Parathyroid adenoma (tissue), 2 donors: ENCODE results near the gene RAPGEF1.

Experiments
- H2AFZ ChIP-seq: fragments of 300-600 bp; sonication (generic); one replicate; pipeline ENCODE4 v1.7.0; 2017; ENCODE audit warnings: antibody characterized with exemption, mild to moderate bottlenecking
- H3K27ac ChIP-seq: fragments of 300-600 bp; sonication (generic); one replicate; pipeline ENCODE4 v1.7.0; 2017
- H3K27me3 ChIP-seq: fragments of 300-600 bp; sonication (generic); one replicate; pipeline ENCODE4 v1.7.0; 2017; ENCODE audit warnings: low read length; ENCODE audit not compliant: control insufficient read depth, insufficient read depth
- H3K36me3 ChIP-seq: fragments of 300-600 bp; sonication (generic); one replicate; pipeline ENCODE4 v1.7.0; 2017; ENCODE audit warnings: low read length; ENCODE audit not compliant: control insufficient read depth, insufficient read depth
- H3K4me1 ChIP-seq: fragments of 300-600 bp; sonication (generic); one replicate; pipeline ENCODE4 v1.7.0; 2017; ENCODE audit warnings: control low read depth
- H3K4me2 ChIP-seq: fragments of 300-600 bp; sonication (generic); one replicate; pipeline ENCODE4 v1.7.0; 2017; ENCODE audit warnings: low read length
- H3K4me3 ChIP-seq: fragments of 300-600 bp; sonication (generic); one replicate; pipeline ENCODE4 v1.7.0; 2017; ENCODE audit warnings: low read depth, low read length
- H3K79me2 ChIP-seq: fragments of 300-600 bp; sonication (generic); one replicate; pipeline ENCODE4 v1.7.0; 2017; ENCODE audit warnings: control low read depth
- H3K9ac ChIP-seq: fragments of 300-600 bp; sonication (generic); one replicate; pipeline ENCODE4 v1.7.0; 2017; ENCODE audit warnings: mild to moderate bottlenecking
- H3K9me3 ChIP-seq: fragments of 300-600 bp; sonication (generic); one replicate; pipeline ENCODE4 v1.7.0; 2017; ENCODE audit warnings: low read length; ENCODE audit not compliant: control insufficient read depth
- CTCF ChIP-seq: fragments of 300-600 bp; sonication (generic); IDR thresholded peaks from one replicate; pipeline ENCODE4 v1.7.0; 2017; ENCODE audit warnings: antibody characterized with exemption, mild to moderate bottlenecking
- donor health status: primary hyperparathyroidism.

The RAPGEF1 gene

DNA sequence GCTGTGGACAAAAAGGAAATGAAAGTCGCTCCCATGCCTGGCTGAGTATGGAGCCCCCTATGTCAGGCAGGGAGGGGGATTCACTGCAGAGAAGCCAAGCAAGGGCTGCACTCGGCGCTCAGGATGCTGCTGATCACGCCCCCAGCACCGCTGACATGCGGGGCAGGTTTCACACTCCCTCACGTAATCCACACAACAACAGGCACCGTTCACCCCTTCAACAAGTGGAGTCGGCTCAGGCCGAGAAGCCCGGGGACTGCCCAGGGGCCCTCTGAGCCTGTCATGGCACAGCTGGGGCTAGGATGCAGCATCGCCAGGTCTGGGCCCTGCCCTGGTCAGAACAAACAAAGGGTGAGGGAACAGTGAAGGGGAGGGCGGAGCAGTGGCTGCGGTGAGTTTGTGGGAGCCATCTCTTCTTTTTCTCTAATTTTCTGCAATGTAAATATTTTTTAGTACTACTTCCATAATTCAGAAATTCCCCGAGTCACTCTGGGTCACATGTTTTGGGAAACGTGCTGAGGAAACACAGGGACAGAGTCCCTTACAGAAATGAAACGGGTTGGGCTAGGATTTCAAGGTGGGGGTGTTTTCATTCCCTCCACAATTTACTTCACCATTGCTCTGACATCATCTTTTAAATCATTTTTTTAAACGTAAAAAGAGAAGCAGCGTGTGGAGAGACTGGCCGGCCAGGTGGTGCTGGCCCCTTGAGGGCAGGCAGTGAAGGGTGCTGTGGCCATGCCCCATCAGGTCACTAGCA is 144.8 kb downstream of the RAPGEF1 start:
- Histone ChIP-seq H3K27me3 (no peaks in the 10 kb centered on the region), H3K36me3 (no peaks in the 10 kb centered on the region), H3K4me1 (no peaks in the 10 kb centered on the region), H3K27ac (no peak overlapping the region), H3K4me2 (no peak overlapping the region), H3K9me3 (no peaks in the 10 kb centered on the region), H3K9ac (no peak overlapping the region), H2AFZ (no peak overlapping the region), H3K79me2 (no peaks in the 10 kb centered on the region), H3K4me3 (no peak overlapping the region)
- no peak for TF ChIP-seq CTCF

GRCh38 chr9:131593936-131594665 is 145.8 kb downstream of the RAPGEF1 start:
- no peak overlapping the region for H2AFZ ChIP-seq

DNA sequence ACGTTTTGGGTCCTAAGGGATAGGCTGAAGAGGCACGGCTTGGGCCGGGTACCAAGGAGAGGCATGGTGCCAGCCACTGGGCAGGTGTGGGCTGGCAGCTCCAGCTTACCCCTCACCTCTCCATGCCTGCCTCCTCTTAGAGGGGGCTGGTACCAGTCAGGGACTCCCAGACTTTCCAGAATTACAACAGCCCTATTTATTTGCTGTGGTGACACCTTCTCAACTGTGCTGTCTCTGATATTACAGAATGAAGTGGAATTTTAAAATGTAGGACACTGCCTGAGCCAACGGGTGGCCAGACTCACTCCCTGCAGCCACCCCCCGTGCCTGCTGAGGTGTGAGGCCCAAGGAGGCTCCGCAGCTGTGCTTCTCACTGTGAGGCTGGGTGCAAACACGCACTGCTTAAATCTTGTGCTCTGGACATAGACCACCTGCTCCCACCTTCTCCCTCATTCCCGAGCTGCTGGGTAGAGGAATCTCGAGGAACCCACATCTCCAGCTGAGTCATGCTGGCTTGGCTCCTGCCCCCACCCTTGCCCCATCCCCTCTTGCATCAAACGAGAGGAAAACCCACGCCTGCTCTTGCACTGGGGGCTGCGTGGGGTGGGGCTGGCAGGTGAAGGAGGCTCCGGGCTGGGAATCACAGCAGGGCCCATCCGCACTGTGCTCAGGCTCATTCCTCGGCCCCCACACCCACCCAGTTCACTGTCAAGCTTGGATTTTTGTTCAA is 146.6 kb downstream of the RAPGEF1 start:
- Histone ChIP-seq H3K36me3 (no peaks in the 10 kb centered on the region), H2AFZ (no peak overlapping the region)
- no peak for TF ChIP-seq CTCF

More at GRCh38 chr9:131593936-131594665, 145.8 kb downstream of the RAPGEF1 start:
- Histone ChIP-seq H3K27me3 (no peaks in the 10 kb centered on the region), H3K4me3 (no peak overlapping the region), H3K4me2 (no peak overlapping the region), H3K4me1 (no peaks in the 10 kb centered on the region), H3K36me3 (no peaks in the 10 kb centered on the region), H3K9me3 (no peaks in the 10 kb centered on the region), H3K79me2 (no peaks in the 10 kb centered on the region), H3K27ac (no peak overlapping the region), H3K9ac (no peak overlapping the region)
- no peak for TF ChIP-seq CTCF

DNA sequence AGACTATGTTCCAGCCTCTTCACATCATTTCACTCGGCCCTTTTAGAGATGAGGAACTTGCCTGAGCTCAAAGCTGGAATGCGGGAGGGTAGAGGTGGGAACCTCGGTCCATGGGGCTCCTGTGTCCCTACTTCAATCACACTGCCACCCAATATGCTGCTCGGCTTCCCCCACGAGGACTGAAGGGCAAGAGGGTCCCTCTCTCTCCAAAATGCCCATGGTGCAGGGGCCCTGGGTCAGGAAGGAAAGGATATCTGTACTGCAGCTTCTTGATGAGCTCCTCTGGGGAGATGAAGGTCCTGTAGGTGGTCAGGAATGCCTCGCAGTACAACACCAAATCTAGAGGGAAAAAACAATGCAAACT is 148.0 kb downstream of the RAPGEF1 start:
- no peaks in the 10 kb centered on the region for H3K36me3 ChIP-seq

More for the DNA sequence above, 146.6 kb downstream of the RAPGEF1 start:
- Histone ChIP-seq H3K4me2 (no peak overlapping the region), H3K27ac (no peak overlapping the region), H3K9ac (no peak overlapping the region), H3K27me3 (no peaks in the 10 kb centered on the region), H3K9me3 (no peaks in the 10 kb centered on the region), H3K79me2 (no peaks in the 10 kb centered on the region), H3K4me3 (no peak overlapping the region), H3K4me1 (no peaks in the 10 kb centered on the region)

More for the DNA sequence above, 148.0 kb downstream of the RAPGEF1 start:
- Histone ChIP-seq H3K27ac (no peak overlapping the region), H3K27me3 (no peaks in the 10 kb centered on the region), H3K79me2 (no peaks in the 10 kb centered on the region), H3K4me1 (no peaks in the 10 kb centered on the region), H3K9ac (no peak overlapping the region), H3K9me3 (no peaks in the 10 kb centered on the region), H2AFZ (no peak overlapping the region), H3K4me2 (no peak overlapping the region), H3K4me3 (no peak overlapping the region)
- no peak for TF ChIP-seq CTCF
